Testis (tissue), 3 donors: ENCODE results near the gene STK24. TPM values are rescaled to one million over a fixed set of nuclear protein-coding genes. Genes with fewer than 3 reads are reported as not detected.

Experiments
- DNase-seq: peaks from one replicate; pipeline ENCODE4 v3.0.0-alpha.2; 2019
- H3K27ac ChIP-seq, 2 donors: fragments of 200-600 bp; sonication (generic); one replicate each; pipeline ENCODE4 v1.5.1; 2019
- H3K27me3 ChIP-seq: fragments of 200-600 bp; sonication (generic); one replicate; pipeline ENCODE4 v1.5.1; 2019
- H3K36me3 ChIP-seq: fragments of 200-600 bp; sonication (generic); one replicate; pipeline ENCODE4 v1.5.1; 2017; ENCODE audit warnings: low read depth; ENCODE audit errors: missing control alignments
- H3K4me1 ChIP-seq: fragments of 200-600 bp; sonication (generic); one replicate; pipeline ENCODE4 v1.5.1; 2019
- H3K4me3 ChIP-seq, 2 donors: fragments of 200-600 bp; sonication (generic); one replicate each; pipeline ENCODE4 v1.5.1; 2017 to 2019
- H3K9me3 ChIP-seq: fragments of 200-600 bp; sonication (generic); one replicate; pipeline ENCODE4 v1.5.1; 2017
- CTCF ChIP-seq, 3 experiments: fragments of 450-650 bp in 2 of 3; fragments of 200-600 bp in 1 of 3; sonication (generic) in 1 of 3; IDR thresholded peaks; one replicate each; pipeline ENCODE4 v1.5.1; 2016 to 2019; ENCODE audit warnings: antibody characterized with exemption in 3 of 3, mild to moderate bottlenecking in 2 of 3, moderate library complexity in 1 of 3
- POLR2A ChIP-seq: fragments of 450-650 bp; IDR thresholded peaks from one replicate; pipeline ENCODE4 v1.6.1; 2017; ENCODE audit warnings: antibody characterized with exemption, mild to moderate bottlenecking, moderate library complexity
- WGBS, 2 donors: methylation state at CpG; one replicate each; pipeline ENCODE4 v1.1.5; 2018; 5-methylcytosine and 5-hydroxymethylcytosine counted together
- intact Hi-C: fragments of 100-400 bp; cut with DNase I; formaldehyde crosslinking; loops from one replicate; pipeline ENCODE4 v1.15.1; 2023; ENCODE audit warnings: low total_unique reads
- polyA plus RNA-seq: library from polyadenylated mRNA; stranded (reverse); fragments of 350-450 nt; fragmentation: Illumina TruSeq; extraction: RNeasy Lipid Tissue Mini Kit (QIAGEN cat#74804); gene quantifications from one replicate; pipeline ENCODE4 v1.2.3, GENCODE V29; 2014; ENCODE audit warnings: low read depth, low replicate concordance; ENCODE audit not compliant: insufficient read depth
- total RNA-seq, 2 donors: library from RNA; depleted of rRNA; stranded (reverse); fragments of >200 nt; gene quantifications; one replicate each; pipeline ENCODE4 v1.2.3, GENCODE V29; 2016

STK24 gene
- total and polyA plus RNA-seq, 3 donors from 2014 or later: 97.4 to 172 (median 151) TPM

DNA sequence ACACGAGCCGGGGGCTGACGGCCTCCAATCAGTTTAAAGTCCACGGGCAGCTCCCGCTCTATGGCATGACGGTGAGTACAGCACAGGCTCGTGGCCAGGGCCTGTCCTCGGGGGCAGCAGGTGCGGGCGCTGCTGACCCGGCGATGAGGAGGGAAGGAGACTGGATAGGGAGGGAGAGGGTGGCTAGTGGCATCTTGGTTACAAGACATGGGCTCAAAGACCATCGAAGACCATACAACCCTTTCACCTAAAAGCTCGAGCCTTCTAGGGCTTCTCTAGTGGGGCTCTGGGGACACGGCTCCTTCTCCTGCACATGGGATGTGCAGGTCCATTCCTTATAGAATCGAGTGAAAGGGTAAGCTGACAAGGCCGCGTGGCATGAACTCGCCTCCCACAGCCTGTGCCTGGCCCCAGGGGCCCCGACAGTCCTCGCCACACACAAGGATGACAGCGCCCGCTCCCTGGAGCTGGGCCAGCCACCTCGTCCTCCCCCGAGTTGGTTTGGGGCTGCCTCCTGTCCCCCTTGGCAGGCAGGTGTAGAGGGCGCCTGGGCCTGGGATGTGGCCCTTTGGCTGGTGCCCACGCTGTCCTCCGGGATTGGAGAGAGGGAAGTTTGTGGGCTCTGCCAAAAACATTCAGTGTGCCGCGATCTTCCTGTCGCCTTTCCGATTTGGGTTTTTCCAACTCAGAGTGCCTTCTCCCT lies 137.6 kb downstream of the STK24 start:
- WGBS, 2 donors: 88 to 93% methylated on average over 24 to 32 of the region's 32 CpGs
- no peaks in the 10 kb centered on the region for H3K27me3 ChIP-seq
- H3K27ac ChIP-seq: no peak overlapping the region
- no peak overlapping the region for H3K4me3 ChIP-seq
- no peaks in the 10 kb centered on the region for H3K9me3 ChIP-seq
- DNase-seq: no peak
- no peaks in the 10 kb centered on the region for H3K4me1 ChIP-seq
- intact Hi-C loops: no loop called here
- TF ChIP-seq POLR2A (no peak), CTCF (IDR thresholded peaks at IDR 0.05) (no peak)
- no peaks in the 10 kb centered on the region for H3K36me3 ChIP-seq

- Histone ChIP-seq H3K4me3 (no peak overlapping the region), H3K27ac (no peak overlapping the region), H3K9me3 (no peaks in the 10 kb centered on the region), H3K36me3 (no peaks in the 10 kb centered on the region), H3K27me3 (no peaks in the 10 kb centered on the region), H3K4me1 (no peaks in the 10 kb centered on the region)
- WGBS, 2 donors: 93 to 96% methylated on average over 20 to 27 of the region's 27 CpGs
- no peak for TF ChIP-seq POLR2A
- TF ChIP-seq CTCF (IDR thresholded peaks at IDR 0.05): no peak
- intact Hi-C loops: no loop called here
- DNase-seq: no peak
Observed at GRCh38 chr13:98438246-98439125, 138.4 kb downstream of the STK24 start.

DNA sequence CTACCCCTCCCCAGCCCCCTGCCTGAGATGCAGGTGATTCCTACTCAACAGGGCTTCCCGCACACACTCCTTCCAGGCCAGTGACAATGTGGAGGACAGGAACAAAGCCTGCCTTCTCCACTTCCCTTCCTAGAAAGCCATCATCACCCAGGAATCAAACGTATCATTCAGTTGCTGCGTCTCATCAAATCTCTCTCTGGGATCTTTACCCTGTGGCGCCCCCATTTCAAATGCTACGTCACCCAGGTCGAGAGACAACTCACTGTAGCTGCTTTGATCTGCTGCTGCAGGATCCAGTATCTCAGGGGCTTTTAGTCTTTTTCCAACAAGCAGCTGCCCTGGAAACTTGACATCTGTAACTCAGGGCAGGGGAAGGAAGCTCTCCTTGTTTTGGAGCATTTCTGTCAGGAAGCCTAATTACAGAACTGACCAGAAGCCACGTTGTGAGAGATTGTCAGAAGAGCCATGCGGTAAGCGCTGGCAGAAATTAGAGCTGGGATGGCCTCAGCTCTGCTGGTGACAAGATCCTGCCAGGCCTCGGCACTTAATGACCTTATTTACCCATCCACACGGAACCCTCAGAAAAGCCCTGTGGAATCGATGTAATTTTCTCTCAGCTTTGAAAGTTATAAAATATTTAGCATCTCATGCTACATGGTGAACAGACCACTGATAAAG lies 140.5 kb downstream of the STK24 start:
- no peak for DNase-seq
- no peaks in the 10 kb centered on the region for H3K4me1 ChIP-seq
- H3K4me3 ChIP-seq: no peak overlapping the region
- H3K27me3 ChIP-seq: no peaks in the 10 kb centered on the region
- H3K9me3 ChIP-seq: no peaks in the 10 kb centered on the region
- no peak overlapping the region for H3K27ac ChIP-seq
- WGBS, 2 donors: 85% methylated on average over 12 of the region's 12 CpGs
- H3K36me3 ChIP-seq: no peaks in the 10 kb centered on the region
- TF ChIP-seq CTCF (IDR thresholded peaks at IDR 0.05) (no peak), POLR2A (no peak)
- intact Hi-C loops: no loop called here

DNA sequence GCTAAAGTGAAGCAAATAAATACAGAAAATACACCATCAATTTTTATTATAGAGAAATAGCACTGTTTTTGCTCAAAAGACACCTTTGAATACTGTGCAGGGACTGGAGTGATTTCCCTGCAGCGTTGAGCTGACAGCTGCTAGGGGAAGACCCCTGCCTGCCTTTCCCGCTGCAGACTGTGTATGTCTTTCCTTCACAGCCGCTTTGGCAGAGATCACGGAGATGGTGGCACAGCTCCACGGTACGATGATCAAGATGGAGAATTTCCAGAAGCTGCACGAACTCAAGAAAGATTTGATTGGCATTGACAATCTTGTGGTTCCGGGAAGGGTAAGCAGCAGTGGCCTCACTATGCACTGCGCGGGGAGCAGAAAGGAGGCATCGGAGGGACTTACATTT lies 141.5 kb downstream of the STK24 start:
- Histone ChIP-seq H3K4me3 (no peak overlapping the region), H3K4me1 (no peaks in the 10 kb centered on the region), H3K27ac (no peak overlapping the region), H3K36me3 (no peaks in the 10 kb centered on the region), H3K27me3 (no peaks in the 10 kb centered on the region), H3K9me3 (no peaks in the 10 kb centered on the region)
- DNase-seq: no peak
- intact Hi-C loops: no loop called here
- 90 to 96% methylated on average over 11 of the region's 11 CpGs for WGBS, 2 donors
- TF ChIP-seq CTCF (IDR thresholded peaks at IDR 0.05) (no peak), POLR2A (no peak)
